GM19193 (cell line): ENCODE results near the gene ZDHHC18.
A peak's percentile ranks its signal among the peaks of the same experiment; 100 is the strongest.

Source experiments
- POLR2A ChIP-seq: IDR thresholded peaks from 4 replicates; pipeline ENCODE4 v1.6.1; 2011; ENCODE audit not compliant: insufficient read depth, insufficient read length; ENCODE audit errors: extremely low read depth

ZDHHC18 gene

GRCh38 chr1:26826261-26827105, at the start of gene ZDHHC18:
Gene ZDHHC18 (plus strand): TSS chr1:26826688. CDS start chr1:26826805, 117 bp downstream.
- peak; percentile 76 for TF ChIP-seq POLR2A

GRCh38 chr1:26779098-26779668, 47.3 kb upstream of the ZDHHC18 start:
- TF ChIP-seq POLR2A: peak; percentile 26

GRCh38 chr1:26780344-26780957, 46.0 kb upstream of the ZDHHC18 start:
- peak; percentile 8 for TF ChIP-seq POLR2A

- no peak for TF ChIP-seq POLR2A
Observed at GRCh38 chr1:26781206-26781825, 45.2 kb upstream of the ZDHHC18 start.

- no peak for TF ChIP-seq POLR2A
Observed at GRCh38 chr1:26782521-26783212, 43.8 kb upstream of the ZDHHC18 start.

- no peak for TF ChIP-seq POLR2A
Observed at GRCh38 chr1:26783646-26784022, 42.9 kb upstream of the ZDHHC18 start.

- no peak for TF ChIP-seq POLR2A
Observed at GRCh38 chr1:26784023-26784871, 42.2 kb upstream of the ZDHHC18 start.

GRCh38 chr1:26784886-26785285, 41.6 kb upstream of the ZDHHC18 start:
- no peak for TF ChIP-seq POLR2A

GRCh38 chr1:26785611-26786436, 40.7 kb upstream of the ZDHHC18 start:
- TF ChIP-seq POLR2A: no peak

- no peak for TF ChIP-seq POLR2A
Observed at GRCh38 chr1:26786437-26787380, 39.8 kb upstream of the ZDHHC18 start.

- TF ChIP-seq POLR2A: peak; percentile 43
Observed at GRCh38 chr1:26787381-26787705, 39.1 kb upstream of the ZDHHC18 start.
